ENCODE measurements around the gene CAPN12.

CAPN12 gene

DNA sequence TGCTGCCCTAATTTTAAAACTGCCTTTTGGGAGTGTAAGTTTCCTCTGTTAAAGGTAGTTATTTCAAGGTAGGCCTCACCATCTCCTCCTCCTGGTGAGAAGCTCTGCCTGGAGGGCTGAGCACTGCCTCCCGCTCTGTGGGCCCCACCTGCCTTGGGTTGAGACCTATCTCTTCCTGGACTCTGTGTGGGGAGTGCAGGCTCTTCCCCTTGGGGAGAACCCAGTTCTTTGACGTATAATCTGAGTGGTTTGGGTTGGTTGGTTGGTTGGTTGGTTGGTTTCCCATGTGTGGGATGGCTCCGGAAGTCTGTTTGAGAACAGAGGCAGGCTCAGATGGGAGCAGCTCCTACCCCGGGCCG, 57.8 kb downstream of the CAPN12 start:
- TF ChIP-seq, protein P1, sequence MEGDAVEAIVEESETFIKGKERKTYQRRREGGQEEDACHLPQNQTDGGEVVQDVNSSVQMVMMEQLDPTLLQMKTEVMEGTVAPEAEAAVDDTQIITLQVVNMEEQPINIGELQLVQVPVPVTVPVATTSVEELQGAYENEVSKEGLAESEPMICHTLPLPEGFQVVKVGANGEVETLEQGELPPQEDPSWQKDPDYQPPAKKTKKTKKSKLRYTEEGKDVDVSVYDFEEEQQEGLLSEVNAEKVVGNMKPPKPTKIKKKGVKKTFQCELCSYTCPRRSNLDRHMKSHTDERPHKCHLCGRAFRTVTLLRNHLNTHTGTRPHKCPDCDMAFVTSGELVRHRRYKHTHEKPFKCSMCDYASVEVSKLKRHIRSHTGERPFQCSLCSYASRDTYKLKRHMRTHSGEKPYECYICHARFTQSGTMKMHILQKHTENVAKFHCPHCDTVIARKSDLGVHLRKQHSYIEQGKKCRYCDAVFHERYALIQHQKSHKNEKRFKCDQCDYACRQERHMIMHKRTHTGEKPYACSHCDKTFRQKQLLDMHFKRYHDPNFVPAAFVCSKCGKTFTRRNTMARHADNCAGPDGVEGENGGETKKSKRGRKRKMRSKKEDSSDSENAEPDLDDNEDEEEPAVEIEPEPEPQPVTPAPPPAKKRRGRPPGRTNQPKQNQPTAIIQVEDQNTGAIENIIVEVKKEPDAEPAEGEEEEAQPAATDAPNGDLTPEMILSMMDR (IDR thresholded peaks at IDR 0.05; ENCODE audit: extremely low read depth, missing control alignments): no peak
- peak; percentile 63 for DNase-seq (ENCODE audit: low spot score)

DNA sequence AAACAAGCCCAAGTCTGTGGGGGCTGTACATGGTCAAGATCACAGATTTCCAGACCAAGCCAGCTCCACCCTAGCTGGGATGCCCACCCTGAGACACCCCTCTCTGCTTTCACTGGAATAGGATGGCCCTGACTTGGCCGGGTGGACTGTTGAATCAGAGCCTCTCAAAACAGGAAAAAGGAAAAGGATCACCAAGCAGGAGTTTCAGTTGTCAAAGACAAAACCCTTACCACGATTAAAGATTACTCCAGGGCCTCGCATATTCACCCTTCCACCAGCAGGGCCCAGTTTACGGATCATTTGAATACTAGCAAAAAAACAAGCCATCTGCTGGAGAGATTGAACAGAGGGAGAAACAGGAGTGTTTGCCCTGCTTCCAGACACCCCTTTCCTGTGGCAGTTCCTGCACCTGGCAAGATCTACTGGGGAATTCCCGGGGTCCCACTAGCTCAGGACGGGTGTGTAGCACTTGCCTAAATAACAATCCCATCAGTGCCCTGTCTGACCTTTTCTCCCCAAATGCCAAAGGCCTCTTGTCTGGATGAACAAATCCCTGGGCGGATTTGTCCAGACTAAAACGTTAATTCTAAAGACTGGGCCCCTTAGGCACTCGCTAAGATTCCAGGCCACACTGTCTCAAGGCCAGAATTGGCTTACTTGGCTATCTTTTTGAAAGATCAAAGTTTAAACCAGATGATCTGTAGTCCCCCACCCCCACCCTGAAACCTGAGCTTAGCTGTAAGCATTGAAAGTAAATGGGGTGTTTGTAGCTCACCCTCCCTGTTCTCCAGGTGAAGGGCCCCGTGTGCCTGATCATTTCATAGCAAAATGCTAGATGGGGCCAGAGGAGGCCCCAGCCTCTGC, 58.4 kb downstream of the CAPN12 start:
- TF ChIP-seq, protein P1 (IDR thresholded peaks at IDR 0.05; ENCODE audit: extremely low read depth, missing control alignments): no peak
- no peak for DNase-seq (ENCODE audit: low spot score)

DNA sequence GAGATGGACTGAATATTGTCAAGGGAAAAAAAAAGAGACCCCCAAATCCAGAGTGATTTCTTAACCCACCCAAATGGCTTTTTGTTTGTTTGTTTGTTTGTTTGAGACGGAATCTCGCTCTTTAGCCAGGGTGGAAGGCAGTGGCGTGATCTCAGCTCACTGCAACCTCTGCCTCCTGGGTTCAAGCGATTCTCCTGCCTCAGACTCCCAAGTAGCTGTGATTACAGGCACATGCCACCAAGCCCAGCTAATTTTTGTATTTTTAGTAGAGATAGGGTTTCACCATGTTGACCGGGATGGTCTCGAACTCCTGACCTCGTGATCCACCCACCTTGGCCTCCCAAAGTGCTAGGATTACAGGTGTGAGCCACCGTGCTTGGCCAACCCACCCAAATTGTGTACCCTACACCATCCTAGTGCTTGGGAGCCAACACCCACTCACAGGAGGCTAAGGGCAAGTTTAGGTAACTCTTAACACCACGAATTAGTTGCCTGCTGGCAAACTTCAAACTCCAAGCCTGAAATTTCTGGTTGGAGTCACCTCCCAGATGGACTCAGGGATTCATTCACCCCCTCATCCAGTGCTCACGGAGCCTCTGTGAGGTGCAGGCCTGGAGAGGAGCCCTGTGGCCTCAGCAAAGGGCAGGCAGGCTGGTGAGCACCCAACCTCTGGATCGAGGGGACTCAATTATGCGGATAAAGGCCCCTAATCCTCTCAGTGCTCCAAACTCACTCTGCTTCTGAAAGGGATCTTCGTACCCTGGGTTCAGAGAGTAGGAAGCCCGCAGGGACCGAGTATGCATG, 59.2 kb downstream of the CAPN12 start:
- TF ChIP-seq, protein P1 (IDR thresholded peaks at IDR 0.05; ENCODE audit: extremely low read depth, missing control alignments): no peak
- no peak for DNase-seq (ENCODE audit: low spot score)

- DNase-seq (ENCODE audit: low spot score): no peak
- TF ChIP-seq, protein P1 (IDR thresholded peaks at IDR 0.05; ENCODE audit: extremely low read depth, missing control alignments): no peak
Measured at GRCh38 chr19:38684078-38684861, 60.0 kb downstream of the CAPN12 start.

- TF ChIP-seq, protein P1 (IDR thresholded peaks at IDR 0.05; ENCODE audit: extremely low read depth, missing control alignments): no peak
- DNase-seq (ENCODE audit: low spot score): no peak
Measured at GRCh38 chr19:38683393-38684077, 60.7 kb downstream of the CAPN12 start.

DNA sequence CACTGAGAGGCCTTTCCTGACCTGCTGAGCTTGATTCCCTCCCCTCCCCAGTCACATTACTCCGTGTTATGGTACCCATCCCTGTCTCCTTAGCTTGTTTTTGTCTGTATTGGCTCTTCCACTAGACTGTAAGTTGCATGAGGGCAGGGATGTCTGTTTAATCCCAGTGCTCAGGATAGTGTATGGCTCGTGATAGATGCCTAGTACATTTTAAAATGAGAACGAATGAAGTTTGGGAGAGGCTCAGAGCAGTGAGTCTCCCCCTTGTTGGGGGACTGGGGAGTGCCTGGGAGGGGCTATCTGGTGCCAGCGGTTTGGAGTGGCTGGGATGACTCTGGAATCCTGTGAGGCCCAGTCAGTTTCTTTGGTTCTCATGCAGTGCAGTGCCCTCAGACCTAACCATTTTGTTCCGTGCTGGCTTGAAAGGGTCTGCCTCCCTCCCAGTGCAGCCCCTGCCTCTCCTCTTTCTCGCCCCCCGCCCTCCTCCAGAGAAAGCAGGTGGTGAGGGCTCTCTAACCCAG, 61.3 kb downstream of the CAPN12 start:
- TF ChIP-seq, protein P1 (IDR thresholded peaks at IDR 0.05; ENCODE audit: extremely low read depth, missing control alignments): no peak
- no peak for DNase-seq (ENCODE audit: low spot score)

Data from GM20000 (cell line).